Gastroesophageal sphincter (tissue), 3 donors: ENCODE data around the gene BMP7.

ENCODE experiments used
- CTCF ChIP-seq, 4 experiments: fragments of 200-600 bp in 2 of 4; fragments of 450-650 bp in 2 of 4; sonication (generic) in 1 of 4; IDR thresholded peaks; one replicate each; pipeline ENCODE4 v1.5.1; 2017 to 2019; ENCODE audit warnings: antibody characterized with exemption in 4 of 4, mild to moderate bottlenecking in 2 of 4, moderate library complexity in 2 of 4
- POLR2A ChIP-seq, 2 donors: fragments of 450-650 bp; IDR thresholded peaks; one replicate each; pipeline ENCODE4 v1.6.1; 2017; ENCODE audit warnings: antibody characterized with exemption in 2 of 2, mild to moderate bottlenecking in 2 of 2, moderate library complexity in 1 of 2

DNA sequence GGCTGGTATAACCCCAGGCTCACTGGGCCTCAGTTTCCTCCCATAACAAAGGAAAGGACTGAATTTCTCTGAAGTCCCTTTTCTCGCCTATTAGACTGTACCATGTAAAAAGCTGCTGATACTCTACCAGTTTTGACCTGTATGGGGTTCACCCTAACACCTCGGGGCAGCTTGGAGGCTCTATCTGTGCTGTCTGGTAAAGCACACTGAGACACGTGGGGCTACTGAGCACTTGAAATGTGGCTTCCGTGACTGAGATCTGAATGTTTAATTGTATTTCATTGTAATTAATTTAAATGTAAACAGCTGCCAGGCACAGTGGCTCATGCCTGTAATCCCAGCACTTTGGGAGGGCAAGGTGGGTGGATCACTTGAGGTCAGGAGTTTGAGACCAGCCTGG lies 24.0 kb downstream of the BMP7 start:
- no peak for TF ChIP-seq POLR2A (IDR thresholded peaks at IDR 0.05)
- TF ChIP-seq CTCF (IDR thresholded peaks at IDR 0.05) = no peak
